Measurements from ENCODE around the gene C6orf47. TPM values are rescaled to one million over a fixed set of nuclear protein-coding genes. Genes with fewer than 3 reads are reported as not detected.

The C6orf47 gene
- total and polyA plus RNA-seq, 2 of the 13 experiments (the other 11 are each of a cell fraction or from before 2014, with no cell fraction given), result 1.7 to 18.1 TPM

GRCh38 chr6:31660381-31661261 lies at the start of gene C6orf47 (continued):
- TF ChIP-seq GLMP (CRISPR knock-in tag; IDR thresholded peaks at IDR 0.05; ENCODE audit: borderline replicate concordance) (no peak), TFAP4 (IDR thresholded peaks at IDR 0.05; ENCODE audit: borderline replicate concordance, low read depth) (peak; percentile 79; the same call in 1 of the 2 replicates), HNRNPUL1 (IDR thresholded peaks at IDR 0.05; ENCODE audit: low read depth, low read length) (0 out of 2 replicates have a peak, but pooled peaks have one; percentile 56), ELF1 (CRISPR knock-in tag; IDR thresholded peaks at IDR 0.05) (peak; percentile 82), IKZF5 (CRISPR knock-in tag; IDR thresholded peaks at IDR 0.05) (peak; percentile 81; the same call in 1 of the 2 replicates), NFIB (CRISPR knock-in tag; IDR thresholded peaks at IDR 0.05; ENCODE audit: borderline replicate concordance) (no peak), SATB2 (CRISPR knock-in tag; IDR thresholded peaks at IDR 0.05) (peak; percentile 87), LCORL (IDR thresholded peaks at IDR 0.05) (no peak), LCORL (CRISPR knock-in tag; IDR thresholded peaks at IDR 0.05) (peak; percentile 75), MYPOP (CRISPR knock-in tag; IDR thresholded peaks at IDR 0.05) (peak; percentile 94), HNRNPH1 (optimal IDR thresholded peaks at IDR 0.05; ENCODE audit: low read depth, low read length) (peak; percentile 16), CTCF (CRISPR knock-in tag; IDR thresholded peaks at IDR 0.05) (no peak; the same call in 1 of the 2 replicates), ZNF430 (CRISPR knock-in tag; IDR thresholded peaks at IDR 0.05) (peak; percentile 59; the same call in 1 of the 2 replicates), THAP11 (CRISPR knock-in tag; IDR thresholded peaks at IDR 0.05) (peak; percentile 83), POLR2AphosphoS5 (IDR thresholded peaks at IDR 0.05; ENCODE audit: low read depth, low read length) (peak; percentile 74), ZNF124 (CRISPR knock-in tag; IDR thresholded peaks at IDR 0.05) (peak; percentile 90), MED8 (CRISPR knock-in tag; IDR thresholded peaks at IDR 0.05; ENCODE audit: insufficient replicate concordance) (peak; percentile 71)

All from HepG2 (cell line).